GM10266 (cell line): ENCODE measurements around the gene SPC25.

Experiments
- DNase-seq: peaks from one replicate; pipeline ENCODE4 v3.0.0; 2012; ENCODE audit errors: extremely low spot score
- TF ChIP-seq, protein P1 (sequence below): IDR thresholded peaks from 2 replicates; pipeline ENCODE4 v1.5.1; 2012; ENCODE audit warnings: mild to moderate bottlenecking, low read depth; ENCODE audit not compliant: control insufficient read depth, insufficient read depth; ENCODE audit errors: missing control alignments

SPC25 gene

DNA sequence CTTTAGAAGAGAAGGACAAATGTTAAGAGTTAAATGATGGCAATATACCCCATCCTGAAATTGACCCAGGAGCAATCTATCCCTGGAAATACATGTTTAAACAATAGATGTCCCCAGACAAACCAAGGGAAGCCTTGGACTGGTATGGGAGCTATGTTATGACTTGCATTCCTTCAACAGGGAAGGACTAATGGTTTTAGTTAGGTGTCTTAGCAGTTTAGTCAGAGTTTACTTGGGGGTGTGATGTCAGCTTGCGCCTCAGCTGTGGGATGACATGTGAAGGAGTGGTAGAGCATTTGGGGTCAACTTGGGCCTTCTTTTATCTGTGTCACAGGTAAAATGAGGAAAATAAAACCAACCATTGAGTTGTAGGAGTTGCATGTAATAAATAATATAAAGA, 36.8 kb downstream of the SPC25 start:
- DNase-seq: no peak
- TF ChIP-seq, protein P1, sequence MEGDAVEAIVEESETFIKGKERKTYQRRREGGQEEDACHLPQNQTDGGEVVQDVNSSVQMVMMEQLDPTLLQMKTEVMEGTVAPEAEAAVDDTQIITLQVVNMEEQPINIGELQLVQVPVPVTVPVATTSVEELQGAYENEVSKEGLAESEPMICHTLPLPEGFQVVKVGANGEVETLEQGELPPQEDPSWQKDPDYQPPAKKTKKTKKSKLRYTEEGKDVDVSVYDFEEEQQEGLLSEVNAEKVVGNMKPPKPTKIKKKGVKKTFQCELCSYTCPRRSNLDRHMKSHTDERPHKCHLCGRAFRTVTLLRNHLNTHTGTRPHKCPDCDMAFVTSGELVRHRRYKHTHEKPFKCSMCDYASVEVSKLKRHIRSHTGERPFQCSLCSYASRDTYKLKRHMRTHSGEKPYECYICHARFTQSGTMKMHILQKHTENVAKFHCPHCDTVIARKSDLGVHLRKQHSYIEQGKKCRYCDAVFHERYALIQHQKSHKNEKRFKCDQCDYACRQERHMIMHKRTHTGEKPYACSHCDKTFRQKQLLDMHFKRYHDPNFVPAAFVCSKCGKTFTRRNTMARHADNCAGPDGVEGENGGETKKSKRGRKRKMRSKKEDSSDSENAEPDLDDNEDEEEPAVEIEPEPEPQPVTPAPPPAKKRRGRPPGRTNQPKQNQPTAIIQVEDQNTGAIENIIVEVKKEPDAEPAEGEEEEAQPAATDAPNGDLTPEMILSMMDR: no peak

DNA sequence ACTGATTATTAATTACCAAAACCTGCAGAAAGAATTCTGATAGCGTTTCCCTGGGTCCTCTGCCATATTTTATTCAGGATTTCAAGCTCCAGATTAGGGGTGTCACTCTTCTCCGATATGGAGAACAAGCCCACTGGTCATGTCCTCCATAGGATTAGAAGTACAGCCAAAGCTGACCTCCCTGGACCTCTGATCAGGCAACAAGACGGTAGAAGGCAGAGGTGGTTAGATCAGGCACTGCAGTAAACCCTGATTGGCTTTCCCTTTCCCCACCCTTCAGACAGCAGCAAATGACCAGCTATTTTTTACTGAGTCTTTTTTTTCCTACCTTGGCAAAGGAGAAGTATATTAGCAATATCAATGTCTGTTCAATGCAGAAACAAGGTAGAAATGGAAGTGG, 37.7 kb downstream of the SPC25 start:
- TF ChIP-seq, protein P1: no peak
- no peak for DNase-seq

DNA sequence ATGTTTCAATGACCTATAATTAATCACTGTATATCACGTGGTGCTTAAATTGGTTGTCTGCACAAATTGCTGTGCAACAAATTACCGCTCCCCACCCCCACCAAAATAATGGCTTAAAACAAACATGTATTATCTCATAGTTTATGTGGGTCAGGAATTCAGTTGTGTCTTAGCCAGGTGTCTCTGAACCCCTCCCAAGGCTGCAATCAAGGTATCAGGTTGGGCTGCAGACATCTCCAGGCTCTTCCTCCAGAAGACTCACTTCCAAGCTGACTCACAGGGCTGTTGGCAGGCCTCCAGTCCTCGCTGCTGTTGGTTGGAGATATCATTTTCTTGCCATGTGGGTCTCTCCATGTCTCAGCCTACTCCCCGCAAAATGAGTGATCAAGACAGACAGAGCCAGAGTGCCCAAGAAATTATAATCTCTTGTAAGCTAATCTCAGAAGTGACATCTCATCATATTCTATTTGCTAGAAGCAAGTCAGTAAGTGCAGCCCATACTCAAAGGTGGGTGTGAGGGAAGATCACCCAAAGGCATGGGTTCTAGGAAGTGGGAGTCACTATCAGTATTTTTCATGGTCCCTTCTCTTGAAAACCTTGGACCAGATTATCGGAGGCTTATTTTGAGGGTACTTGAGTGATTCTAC, 38.4 kb downstream of the SPC25 start:
- TF ChIP-seq, protein P1: no peak
- DNase-seq: no peak

DNA sequence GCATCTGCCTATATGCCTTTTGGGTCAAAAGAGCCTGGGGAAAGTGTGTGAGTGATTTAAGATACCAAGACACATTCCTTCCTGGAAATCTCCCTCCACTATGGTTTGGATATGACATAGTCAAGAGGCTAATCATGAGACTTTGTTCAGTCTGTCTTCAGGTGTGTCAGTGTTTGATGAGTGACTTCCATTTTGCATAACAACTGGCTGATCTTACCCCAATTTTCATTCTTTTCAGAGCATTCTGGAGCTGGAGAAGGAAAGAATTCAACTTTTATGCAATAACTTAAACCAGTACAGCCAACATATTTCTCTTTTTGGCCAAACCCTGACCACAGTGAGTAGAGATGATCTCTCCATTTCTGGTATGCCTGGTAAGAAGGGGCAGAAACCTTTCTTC, 39.4 kb downstream of the SPC25 start:
- TF ChIP-seq, protein P1: no peak
- DNase-seq: no peak

DNA sequence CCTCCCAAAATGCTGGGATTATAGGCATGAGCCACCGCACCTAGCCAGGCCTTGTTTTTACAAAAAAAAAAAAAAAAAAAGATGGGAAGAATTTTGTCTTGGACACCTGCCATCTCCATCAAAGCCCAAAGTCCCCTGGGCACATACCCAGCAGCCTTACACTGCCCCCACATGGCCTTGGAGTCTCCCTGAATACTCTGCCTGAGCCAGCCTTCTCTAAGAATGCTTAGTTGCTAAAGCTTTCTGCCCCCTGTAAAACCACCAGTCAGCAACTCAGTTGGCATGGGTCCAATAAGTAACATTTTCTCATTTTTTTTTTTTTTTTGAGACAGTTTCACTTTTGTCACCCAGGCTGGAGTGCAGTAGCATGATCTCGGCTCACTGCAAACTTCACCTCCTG, 40.6 kb downstream of the SPC25 start:
- TF ChIP-seq, protein P1: peak; percentile 31
- DNase-seq: no peak

DNA sequence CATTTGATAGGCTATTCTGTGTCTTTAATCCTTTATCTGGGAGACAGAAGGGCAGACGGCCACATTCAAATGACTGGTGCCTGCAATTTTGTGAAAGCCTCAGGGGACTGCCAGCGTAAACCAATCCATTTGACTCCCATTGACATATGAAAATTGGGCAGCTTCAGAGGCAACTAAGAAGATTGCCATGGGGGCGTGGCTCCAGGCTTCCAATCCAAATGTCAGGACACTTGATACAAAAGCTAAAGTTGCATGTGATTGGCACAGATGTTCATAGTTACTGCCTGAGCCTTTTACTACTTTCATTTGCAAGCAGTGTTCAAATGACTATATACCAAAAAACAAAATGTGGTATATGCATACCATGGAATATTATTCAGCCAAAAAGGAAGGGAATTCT, 42.0 kb downstream of the SPC25 start:
- TF ChIP-seq, protein P1: no peak
- DNase-seq: no peak

DNA sequence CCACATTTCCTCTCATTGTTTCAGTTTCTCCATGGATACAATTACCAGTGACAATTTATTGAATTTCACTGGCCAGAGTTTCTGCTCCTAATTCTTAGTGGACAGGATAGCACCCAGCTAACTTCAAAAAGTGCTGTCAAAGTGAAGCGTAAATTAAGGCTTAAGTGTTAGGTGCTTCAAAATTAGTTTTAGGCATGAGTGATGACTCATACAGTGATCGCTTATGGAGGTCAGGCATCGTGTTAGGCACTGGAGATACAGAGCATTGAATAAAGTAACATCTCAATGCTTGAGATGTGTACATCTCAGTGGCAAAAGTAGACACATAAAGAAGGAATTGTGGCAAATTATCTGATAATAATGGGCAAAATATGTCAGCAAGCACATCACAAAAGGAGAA, 47.0 kb downstream of the SPC25 start:
- DNase-seq: no peak
- TF ChIP-seq, protein P1: no peak
